NCI-H2196 (cell line): ENCODE measurements around the gene ADGRV1.
"Not testable (repeated sequence)": the region's sequence is repeated elsewhere in the genome, so short reads cannot be mapped to it uniquely, and the experiment has no call there.

ENCODE experiments used
- DNase-seq: peaks from one replicate; lab custom pipeline; 2025; ENCODE audit not compliant: unreplicated experiment; lab: John Stamatoyannopoulos, UW

ADGRV1 gene

DNA sequence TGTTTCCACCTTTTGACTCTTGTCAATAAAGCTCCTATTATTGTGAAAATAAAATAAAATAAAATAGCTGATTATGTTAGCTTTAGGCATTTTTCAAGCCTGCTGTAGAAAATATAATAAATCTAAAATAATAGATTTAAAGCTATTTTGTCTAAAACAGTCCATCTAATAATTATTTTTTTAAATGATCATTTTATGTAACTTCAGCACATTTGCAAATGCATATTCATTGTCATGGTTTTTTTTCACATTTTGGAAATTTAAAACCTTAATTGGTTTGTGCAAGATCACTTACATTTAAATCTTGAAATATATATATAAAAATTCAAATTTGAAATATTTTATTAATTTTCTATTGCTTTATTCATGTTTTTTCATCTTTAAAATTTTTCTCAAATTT, 159.8 kb downstream of the ADGRV1 start:
- DNase-seq: no peak

DNA sequence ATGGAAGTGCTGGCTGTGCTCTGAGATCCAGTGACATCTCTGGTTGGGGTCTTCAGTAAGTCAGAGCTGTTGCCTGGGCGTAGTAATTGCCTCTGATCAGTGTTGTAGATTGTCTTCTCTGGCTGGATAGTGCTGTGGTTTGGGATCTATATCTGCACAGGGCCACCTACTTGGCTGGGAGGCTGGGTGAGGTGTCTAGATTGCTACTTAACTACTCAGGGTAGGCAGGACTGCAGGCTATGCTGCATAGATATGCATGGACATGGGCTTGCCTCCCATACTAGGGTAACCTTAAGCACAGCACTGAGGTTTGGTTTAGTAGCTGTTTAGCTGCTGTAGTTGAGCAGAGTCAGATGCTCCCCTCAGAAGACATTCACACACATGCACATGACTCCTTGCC, 181.0 kb downstream of the ADGRV1 start:
- DNase-seq: no peak

DNA sequence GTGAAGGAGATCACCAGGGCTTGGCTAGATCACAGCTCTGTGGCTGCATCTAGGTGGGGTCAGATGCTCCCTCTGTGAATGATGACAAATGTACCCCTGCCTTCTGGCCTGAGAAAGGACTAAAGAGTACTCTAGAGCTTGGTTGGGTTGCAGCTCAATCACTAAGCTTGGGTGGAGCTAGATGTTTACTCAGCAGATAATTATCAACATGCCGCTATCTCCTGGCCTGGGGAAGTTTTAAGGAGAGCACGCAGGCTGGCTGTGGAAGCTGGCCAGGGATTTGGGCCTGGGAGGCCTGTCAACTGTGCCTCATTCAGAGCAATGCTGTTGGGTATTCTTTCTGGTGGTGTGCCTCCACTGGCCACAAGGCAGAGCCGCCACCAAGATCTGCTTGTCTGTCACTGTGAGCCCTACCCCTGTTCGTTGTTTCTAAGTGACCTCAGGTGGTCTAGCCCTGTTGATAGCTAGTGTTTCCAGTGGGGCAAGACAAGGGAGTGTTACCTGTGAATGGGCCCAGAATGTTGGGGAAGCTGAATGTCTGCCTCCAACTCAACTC, 181.7 kb downstream of the ADGRV1 start:
- no peak for DNase-seq

DNA sequence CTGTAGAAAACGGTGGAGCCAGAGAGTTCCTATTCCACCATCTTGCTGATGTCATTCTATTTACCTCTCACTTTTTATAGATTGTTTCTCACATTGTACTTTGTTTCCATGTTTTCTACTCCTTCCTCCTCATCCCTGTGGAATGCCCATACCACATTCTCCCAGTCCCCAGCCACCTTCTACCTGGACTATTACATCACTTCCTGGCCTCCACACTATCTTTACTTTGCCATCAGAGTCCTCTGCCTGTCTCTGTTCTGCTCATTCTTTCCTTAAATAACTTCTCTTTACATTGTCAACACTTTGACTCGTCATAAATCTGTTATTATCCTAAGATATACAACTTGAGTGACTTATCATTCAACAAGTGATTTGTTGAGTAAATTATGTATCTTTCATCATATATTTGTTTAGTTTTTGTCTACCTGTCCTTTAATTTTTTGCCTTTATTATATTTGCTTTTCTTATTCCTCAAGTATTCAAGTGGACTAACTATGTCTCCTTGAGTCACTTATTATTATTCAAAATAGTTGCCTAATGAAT, 182.5 kb downstream of the ADGRV1 start:
- DNase-seq: no peak

DNA sequence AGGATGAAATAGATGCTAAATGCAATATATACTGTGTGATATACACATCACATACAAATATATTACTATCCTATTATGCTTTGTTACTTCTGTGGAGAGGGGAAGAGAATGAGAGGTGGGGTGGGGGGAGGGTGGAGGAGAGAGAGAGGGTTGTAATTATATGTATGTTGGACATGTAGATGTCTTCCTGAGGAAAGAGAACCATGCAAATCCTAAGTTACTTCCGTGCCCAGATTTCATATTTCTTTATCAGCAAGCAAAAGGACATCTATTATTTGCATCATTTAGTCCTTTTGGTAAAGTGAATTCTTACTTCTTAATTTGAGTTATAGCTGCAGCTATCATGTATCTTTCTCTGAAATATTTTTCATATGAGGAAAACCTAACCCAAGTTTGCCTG, 187.5 kb downstream of the ADGRV1 start:
- no peak for DNase-seq

DNA sequence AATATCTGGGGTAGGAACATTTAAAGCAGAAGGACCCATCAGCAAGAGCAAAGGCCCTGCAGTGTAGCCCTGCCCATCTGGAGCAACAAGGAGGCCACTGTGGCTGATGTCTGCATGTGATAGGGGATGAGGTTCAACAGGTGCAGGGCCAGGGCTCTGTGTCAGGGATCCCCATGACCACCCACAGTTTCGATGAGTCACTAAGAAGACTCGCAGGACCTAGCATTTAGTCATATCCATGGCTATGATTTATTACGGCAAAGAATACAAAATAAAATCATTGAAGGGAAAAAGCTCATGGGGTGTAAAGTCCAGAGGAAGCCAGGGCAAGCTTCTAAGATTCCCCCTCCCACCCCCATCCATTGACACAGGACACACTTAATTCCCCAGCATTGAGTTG, 188.6 kb downstream of the ADGRV1 start:
- no peak for DNase-seq

DNA sequence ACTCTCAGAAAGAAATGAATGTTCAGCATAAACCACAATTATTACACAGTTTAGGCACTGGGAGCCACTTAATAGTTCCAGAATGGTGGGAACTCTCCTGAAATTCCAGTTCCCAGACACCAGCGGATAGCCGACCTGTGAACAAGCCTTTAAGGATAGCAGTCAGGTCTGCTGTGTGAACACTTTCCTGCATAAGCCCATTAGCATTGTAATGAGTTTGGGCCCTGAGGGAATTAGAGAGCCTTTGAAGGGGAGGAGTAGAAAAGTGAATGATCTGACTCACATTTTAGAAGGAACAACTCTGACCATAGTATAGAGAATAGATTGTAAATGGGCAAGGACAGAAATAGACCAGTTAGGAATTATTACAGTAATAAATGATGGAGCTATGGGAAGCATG, 189.1 kb downstream of the ADGRV1 start:
- no peak for DNase-seq

DNA sequence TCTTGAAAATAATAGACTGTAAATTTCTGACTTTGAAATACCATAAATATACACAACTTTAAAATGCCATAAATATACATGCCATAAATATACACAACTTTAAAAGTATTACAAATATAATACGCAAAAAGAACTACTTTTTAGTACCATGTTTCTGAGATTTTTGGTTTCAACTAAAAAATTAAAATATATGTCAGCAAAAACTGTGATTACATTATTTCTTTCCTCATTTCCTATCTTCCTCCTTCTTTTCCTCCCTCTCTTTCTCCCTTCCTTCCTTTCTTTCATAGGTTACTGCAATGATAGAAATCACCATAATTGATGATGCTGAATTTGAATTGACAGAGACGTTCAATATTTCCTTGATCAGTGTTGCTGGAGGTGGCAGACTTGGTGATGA, 200.5 kb downstream of the ADGRV1 start:
- no peak for DNase-seq

DNA sequence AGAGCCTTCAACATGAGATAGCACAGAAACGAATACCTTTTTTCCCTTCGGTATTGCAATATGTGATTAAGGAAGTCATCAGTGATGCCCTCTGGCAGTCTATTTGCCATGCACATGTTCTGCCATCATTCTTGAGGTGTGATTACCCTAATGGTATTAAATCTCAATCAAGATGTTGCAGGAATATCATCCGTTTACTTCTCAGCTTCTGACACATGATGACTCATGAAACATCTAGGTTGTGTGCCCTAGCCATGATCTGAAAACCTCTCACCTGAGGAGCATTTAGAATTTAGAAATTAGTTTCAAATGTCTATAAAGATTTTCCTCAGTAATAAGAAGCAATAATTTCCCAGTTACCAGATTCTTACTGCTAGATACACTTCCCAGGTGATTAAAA, 209.1 kb downstream of the ADGRV1 start:
- no peak for DNase-seq

DNA sequence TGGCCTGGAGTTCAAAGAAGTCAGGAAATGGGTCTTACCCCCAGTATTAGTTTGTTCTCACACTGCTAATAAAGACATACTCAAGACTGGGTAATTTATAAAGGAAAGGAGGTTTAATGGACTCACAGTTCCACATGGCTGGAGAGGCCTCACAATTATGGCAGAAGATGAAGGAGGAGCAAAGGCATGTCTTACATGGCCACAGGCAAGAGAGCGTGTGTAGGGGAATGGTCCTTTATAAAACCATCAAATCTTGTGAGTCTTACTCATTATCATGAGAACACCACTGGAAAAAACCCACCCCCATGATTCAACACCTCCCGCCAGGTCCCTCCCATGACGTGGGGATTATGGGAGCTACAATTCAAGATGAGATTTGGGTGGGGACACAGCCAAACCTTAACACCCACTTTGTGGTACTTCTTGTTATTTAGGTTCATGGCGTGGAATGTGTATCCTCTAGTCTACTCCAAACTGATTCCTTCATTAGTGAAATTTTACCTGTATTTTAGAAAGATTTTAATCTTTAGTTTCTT, 211.5 kb downstream of the ADGRV1 start:
- not testable (repeated sequence) for DNase-seq

DNA sequence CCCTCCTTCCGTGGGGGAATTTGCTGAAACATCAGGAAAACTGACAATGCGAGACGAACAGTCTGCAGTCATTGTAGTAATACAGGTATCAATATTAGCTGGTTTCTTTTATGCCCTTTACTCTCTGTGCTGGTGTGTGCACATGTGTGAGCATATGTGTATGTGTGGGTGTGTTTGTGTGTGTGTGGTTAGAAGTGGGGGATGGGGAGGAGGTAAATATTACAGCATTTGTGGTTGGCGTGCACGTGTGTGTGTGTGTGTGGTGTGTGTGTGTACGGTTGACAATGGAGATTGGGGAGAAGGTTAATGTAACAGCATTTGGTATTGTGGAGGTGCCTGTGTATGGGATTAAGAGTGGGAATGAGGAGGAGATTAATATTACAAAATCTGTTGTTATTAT, 219.4 kb downstream of the ADGRV1 start:
- DNase-seq: no peak

DNA sequence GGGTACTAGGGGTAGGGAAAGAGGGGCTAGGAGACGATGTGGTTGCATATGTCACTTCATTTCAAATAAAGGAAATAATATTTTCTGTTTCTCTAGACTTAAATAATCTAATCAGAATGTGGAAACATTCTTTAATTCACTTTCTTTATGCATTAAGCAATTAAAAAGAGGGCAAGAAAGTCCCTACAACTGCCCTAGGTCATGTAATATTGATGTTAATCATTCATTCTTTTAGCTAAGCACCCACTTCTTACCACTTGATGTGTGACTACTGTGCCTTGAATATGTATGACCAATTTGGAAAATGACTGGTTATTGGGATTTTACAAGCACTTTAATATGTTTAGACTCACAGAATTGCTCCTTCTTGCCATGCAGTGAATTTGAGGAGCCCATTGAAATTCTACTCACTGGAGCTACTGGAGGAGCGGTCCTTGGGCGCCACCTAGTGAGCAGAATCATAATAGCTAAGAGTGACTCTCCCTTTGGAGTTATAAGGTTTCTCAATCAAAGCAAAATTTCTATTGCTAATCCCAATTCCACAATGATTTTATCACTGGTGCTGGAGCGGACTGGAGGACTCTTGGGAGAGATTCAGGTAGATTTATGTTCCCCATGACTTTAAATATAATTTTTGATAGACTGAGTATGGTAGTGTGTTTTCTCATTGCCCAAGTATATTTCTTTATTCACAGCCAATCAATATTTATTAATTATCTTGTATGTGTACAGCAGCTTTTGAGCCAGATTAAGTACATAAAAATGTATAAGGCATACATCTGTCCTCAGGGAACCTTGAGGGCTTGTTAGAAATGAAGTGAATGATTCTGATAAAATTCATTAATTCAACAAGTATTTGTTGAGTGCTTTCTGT, 225.1 kb downstream of the ADGRV1 start:
- peak; percentile 52 for DNase-seq

DNA sequence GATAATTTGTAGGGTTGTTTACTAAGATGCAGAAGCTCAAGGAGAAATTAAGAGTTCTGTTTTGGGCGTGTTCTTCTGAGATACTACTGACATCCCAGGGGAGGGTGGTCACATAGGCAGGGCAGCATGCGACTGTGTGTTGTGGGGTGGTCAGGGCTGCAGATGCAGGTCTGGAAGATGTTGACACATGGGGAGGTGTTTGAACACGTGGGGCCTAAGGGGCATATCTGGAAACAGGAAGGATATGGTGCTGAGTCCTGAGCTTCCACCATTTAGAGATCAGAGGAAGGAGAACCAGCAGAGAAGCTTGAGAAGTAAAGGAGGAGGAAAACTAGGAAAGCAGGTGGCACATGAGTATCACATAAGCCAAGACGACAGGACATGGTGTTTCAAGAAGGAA, 228.2 kb downstream of the ADGRV1 start:
- no peak for DNase-seq

DNA sequence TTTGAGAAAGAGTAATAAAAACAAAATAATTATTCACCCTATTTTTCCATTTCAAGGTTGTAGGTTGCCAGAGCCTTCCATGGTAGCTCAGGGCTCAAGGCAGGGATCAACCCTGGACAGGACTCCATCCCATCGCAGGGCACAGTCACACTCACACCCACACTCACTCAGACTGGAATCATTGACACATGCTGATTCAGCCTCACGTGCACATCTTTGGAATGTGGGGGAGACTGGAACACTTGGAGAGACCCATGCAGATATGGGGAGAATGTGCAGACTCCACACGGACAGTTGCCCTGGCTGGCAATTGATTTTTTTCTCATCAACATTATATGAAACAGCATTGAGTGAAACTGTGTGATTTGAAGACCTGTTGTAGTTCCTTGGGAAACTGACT, 234.1 kb downstream of the ADGRV1 start:
- no peak for DNase-seq

DNA sequence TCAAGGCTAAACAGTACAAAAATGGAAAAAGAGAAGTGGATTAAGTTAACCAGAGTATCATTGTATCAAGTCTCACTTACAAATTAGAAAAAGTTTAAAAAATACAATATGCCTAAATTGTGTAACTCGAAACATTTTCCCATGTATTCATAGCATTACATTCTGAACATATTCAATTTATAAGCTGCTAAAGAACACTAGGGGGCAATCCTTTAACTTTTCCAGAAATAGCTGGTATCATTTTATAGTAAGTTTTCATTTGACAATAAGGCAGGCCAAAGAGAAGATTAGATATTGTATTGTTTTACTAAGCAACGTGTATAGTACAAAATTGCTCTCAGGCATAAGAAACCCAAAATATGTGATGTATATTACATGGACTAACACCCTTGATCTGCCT, 234.6 kb downstream of the ADGRV1 start:
- no peak for DNase-seq

DNA sequence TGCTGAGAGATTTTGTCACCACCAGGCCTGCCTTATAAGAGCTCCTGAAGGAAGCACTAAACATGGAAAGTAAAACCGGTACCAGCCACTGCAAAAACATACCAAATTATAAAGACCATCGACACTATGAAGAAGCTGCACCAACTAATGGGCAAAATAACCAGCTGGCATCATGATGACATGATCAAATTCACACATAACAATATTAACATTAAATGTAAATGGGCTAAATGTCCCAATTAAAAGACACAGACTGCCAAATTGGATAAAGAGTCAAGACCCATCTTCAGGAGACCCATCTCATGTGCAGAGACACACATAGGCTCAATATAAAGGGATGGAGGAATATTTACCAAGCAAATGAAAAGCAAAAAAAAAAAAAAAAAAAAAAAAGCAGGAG, 238.3 kb downstream of the ADGRV1 start:
- DNase-seq: not testable (repeated sequence)

DNA sequence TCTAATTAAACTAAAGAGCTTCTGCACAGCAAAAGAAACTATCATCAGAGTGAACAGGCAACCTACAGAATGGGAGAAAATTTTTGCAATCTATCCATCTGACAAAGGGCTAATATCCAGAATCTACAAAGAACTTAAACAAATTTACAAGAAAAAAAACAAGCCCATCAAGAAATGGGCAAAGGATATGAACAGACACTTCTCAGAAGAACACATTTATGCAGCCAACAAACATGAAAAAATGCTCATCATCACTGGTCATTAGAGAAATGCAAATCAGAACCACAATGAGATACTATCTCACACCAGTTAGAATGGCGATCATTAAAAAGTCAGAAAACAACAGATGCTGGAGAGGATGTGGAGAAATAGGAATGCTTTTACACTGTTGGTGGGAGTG, 241.5 kb downstream of the ADGRV1 start:
- not testable (repeated sequence) for DNase-seq

DNA sequence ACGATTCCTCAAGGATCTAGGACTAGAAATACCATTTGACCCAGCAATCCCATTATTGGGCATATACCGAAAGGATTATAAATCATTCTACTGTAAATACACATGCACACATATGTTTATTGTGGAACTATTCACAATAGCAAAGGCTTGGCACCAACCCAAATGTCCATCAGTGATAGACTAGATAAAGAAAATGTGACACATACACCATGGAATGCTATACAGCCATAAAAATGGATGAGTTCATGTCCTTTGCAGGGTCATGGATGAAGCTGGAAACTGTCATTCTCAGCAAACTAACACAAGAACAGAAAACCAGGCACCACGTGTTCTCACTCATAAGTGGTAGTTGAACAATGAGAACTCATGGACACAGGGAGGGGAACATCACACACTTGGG, 241.9 kb downstream of the ADGRV1 start:
- DNase-seq: not testable (repeated sequence)

DNA sequence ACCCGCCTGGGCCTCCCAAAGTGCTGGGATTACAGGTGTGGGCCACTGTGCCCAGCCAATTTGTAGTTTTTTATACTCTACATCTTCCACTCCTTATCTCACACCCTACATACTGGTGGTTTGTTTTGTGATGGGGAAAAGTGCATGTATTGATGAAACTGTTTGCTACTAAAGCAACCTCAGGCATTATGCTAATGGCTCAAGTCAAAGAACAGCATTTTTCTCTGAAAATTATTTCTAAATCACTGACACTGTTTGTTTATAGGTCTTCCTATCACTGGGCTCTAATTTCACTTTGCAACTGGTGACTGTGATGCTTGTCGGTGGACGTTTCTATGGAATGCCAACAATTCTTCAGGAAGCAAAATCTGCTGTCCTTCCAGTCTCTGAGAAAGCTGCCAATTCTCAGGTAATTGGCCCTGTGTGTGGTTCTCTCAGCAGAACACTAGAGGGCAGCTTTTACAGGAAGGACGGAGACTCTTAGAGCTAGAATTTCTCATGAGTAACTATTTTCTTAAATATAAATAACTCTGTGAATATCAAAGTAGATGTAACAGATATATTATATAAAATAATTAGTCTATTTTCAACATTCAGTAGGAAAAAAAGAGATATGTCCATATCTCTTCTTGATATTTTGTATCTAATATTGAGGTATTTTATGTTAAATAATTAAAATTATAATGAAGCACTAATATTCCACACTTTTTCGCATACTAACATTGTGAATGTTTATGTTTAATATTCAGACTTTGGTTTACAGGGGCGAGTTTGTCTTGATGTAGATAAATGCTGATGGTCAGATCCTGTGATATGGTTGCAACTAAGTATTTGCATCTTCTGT, 244.1 kb downstream of the ADGRV1 start:
- peak; percentile 13 for DNase-seq

DNA sequence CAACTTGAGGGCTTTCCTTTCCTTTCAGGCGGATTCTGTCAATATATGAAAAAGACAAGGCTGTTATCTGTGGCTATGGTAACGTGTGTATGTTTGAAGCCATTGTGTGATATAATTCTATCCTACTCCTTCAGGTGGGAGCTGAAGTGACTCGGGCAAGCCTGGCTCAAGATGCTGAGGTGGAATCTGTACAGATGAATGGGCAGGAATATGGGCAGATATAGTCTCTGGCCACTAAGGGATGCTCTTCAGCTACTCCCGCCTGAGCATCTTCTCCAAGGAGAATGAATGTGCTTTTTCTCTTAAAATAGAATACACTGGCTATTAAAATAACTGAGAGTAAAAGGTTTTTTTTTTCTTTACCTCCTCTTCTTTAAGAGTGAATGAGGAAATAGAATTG, 244.8 kb downstream of the ADGRV1 start:
- no peak for DNase-seq

DNA sequence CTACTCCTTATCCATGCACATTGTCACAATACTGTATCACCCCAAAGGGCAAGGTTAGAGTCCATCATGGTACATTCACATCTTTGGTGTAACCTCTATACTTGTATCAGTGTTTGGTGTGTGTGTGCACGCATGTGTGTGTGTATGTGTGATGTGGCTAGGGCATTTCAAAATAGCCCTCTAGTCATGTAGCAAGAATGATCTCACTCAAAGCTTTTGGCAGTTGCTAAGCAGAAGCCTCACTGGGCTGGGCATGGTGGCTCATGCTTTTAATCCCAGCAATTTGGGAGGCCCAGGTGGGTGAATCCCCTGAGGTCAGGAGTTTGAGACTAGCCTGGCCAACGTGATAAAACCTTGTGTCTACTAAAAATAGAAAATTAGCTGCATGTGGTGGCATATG, 245.3 kb downstream of the ADGRV1 start:
- no peak for DNase-seq
